ENCODE measurements around the gene FRMD4A. TPM values are rescaled to one million over a fixed set of nuclear protein-coding genes. Genes with fewer than 3 reads are reported as not detected.

Gene FRMD4A
- polyA plus RNA-seq, 1 of the 3 experiments (the other 2 are of a cell fraction) = 37.7 TPM

- TF ChIP-seq EZH2phosphoT487 (IDR thresholded peaks at IDR 0.05; ENCODE audit: borderline replicate concordance, low read depth) = no peak
- no peak for TF ChIP-seq JUND (IDR thresholded peaks at IDR 0.05)
Observed at GRCh38 chr10:13706175-13706574, 624.5 kb downstream of the FRMD4A start (continued).

GRCh38 chr10:13705526-13706174, 625.1 kb downstream of the FRMD4A start:
- H3K27me3 ChIP-seq (ENCODE audit: insufficient read depth) = no peaks in the 10 kb centered on the region
- no peak for DNase-seq
- H3K9ac ChIP-seq = no peak overlapping the region
- no peak overlapping the region for H2AFZ ChIP-seq (ENCODE audit: low read depth)
- H3K4me1 ChIP-seq (ENCODE audit: control insufficient read depth in 1 of 2, insufficient read depth in 2 of 2, low read depth in 1 of 2, low read length in 1 of 2) = peaks cover 5 to 29% of the 10 kb centered on the region in 2 experiments; a peak in 2 of 4 replicates
- H3K79me2 ChIP-seq (ENCODE audit: insufficient read depth) = peaks cover 45% of the 10 kb centered on the region; the same call in 1 of the 2 replicates
- ChIA-PET CTCF (interaction anchor here (1.5 kb wide), 1 partner anchor 46 kb away, joined by 7 read pairs; no protein-coding TSS in a partner anchor), POLR2A (no interaction called here)
- no peaks in the 10 kb centered on the region for H3F3A ChIP-seq (replicated peaks; ENCODE audit: insufficient read depth)
- WGBS (ENCODE audit: low lambda C conversion rate) = 91% methylated on average over 9 of the region's 10 CpGs
- H3K9me2 ChIP-seq = no peaks in the 10 kb centered on the region
- H3K4me2 ChIP-seq = no peak overlapping the region
- H3K36me3 ChIP-seq (replicated peaks in 1 of 2; ENCODE audit: control insufficient read depth in 1 of 2, insufficient read depth in 2 of 2, low read length in 1 of 2) = peaks cover 9 to 28% of the 10 kb centered on the region in 2 experiments
- no peaks in the 10 kb centered on the region for H3K9me3 ChIP-seq
- no peak for TF ChIP-seq GABPA (IDR thresholded peaks at IDR 0.05; ENCODE audit: low read depth)
- no peak for TF ChIP-seq NFIC (IDR thresholded peaks at IDR 0.05; ENCODE audit: borderline replicate concordance)
- no peak for TF ChIP-seq MXI1 (IDR thresholded peaks at IDR 0.05; ENCODE audit: low read depth, low read length)
- TF ChIP-seq RAD21 (IDR thresholded peaks at IDR 0.05; ENCODE audit: low read length) = no peak
- TF ChIP-seq CTCF (IDR thresholded peaks at IDR 0.05) = no peak
- TF ChIP-seq IRF3 (IDR thresholded peaks at IDR 0.05; ENCODE audit: low read depth, low read length) = no peak
- TF ChIP-seq EZH2phosphoT487 (IDR thresholded peaks at IDR 0.05; ENCODE audit: borderline replicate concordance, low read depth) = no peak
- no peak for TF ChIP-seq TAF1 (IDR thresholded peaks at IDR 0.05; ENCODE audit: borderline replicate concordance, low read depth, low read length)
- no peak for TF ChIP-seq SMC3 (IDR thresholded peaks at IDR 0.05; ENCODE audit: low read depth, low read length)
- TF ChIP-seq MEF2A (IDR thresholded peaks at IDR 0.05; ENCODE audit: borderline replicate concordance, low read depth) = no peak
- TF ChIP-seq USF1 (IDR thresholded peaks at IDR 0.05; ENCODE audit: borderline replicate concordance, low read depth) = no peak
- TF ChIP-seq RXRA (IDR thresholded peaks at IDR 0.05; ENCODE audit: borderline replicate concordance, low read depth) = no peak
- TF ChIP-seq TEAD4 (IDR thresholded peaks at IDR 0.05; ENCODE audit: borderline replicate concordance, insufficient read depth) = no peak
- no peak for TF ChIP-seq REST (IDR thresholded peaks at IDR 0.05; ENCODE audit: low read depth, low read length)
- no peak for TF ChIP-seq EP300 (IDR thresholded peaks at IDR 0.05; ENCODE audit: borderline replicate concordance in 1 of 2, low read depth in 1 of 2, low read length in 1 of 2)
- no peak for TF ChIP-seq POLR2AphosphoS5 (IDR thresholded peaks at IDR 0.05; ENCODE audit: low read depth, low read length)
- TF ChIP-seq TCF12 (IDR thresholded peaks at IDR 0.05) = no peak
- TF ChIP-seq FOSL2 (IDR thresholded peaks at IDR 0.05; ENCODE audit: borderline replicate concordance, low read depth) = no peak
- TF ChIP-seq ZBTB33 (IDR thresholded peaks at IDR 0.05; ENCODE audit: borderline replicate concordance, low read depth) = no peak
- TF ChIP-seq GATA2 (CRISPR knock-in tag; IDR thresholded peaks at IDR 0.05) = no peak
- H3K4me3 ChIP-seq (ENCODE audit: low read depth in 2 of 2, low read length in 1 of 2) = no peak overlapping the region
- no peaks in the 10 kb centered on the region for H4K20me1 ChIP-seq (ENCODE audit: insufficient read depth)
- no peak overlapping the region for H3K27ac ChIP-seq (ENCODE audit: low read depth in 2 of 2, low read length in 1 of 2)
